ENCODE data around the gene RPL3. TPM values are rescaled to one million over a fixed set of nuclear protein-coding genes. Genes with fewer than 3 reads are reported as not detected.
A peak's percentile ranks its signal among the peaks of the same experiment; 100 is the strongest.

RPL3 gene

GRCh38 chr22:39264349-39265038, 54.9 kb downstream of the RPL3 start:
- Histone ChIP-seq H3K18ac (ENCODE audit: low read depth in 1 of 2, low read length in 2 of 2) (no peak overlapping the region), H2BK12ac (ENCODE audit: low read length in 2 of 2) (no peak overlapping the region)

GRCh38 chr22:39263626-39264348, 55.6 kb downstream of the RPL3 start:
- no peak for DNase-seq
- no peak overlapping the region for H3K9ac ChIP-seq (ENCODE audit: low read length)
- no peak overlapping the region for H2BK120ac ChIP-seq (ENCODE audit: low read depth, low read length)
- no peak overlapping the region for H4K91ac ChIP-seq (ENCODE audit: low read length)
- H2BK15ac ChIP-seq (ENCODE audit: low read depth, poor library complexity, severe bottlenecking): no peak overlapping the region
- no peak overlapping the region for H2AFZ ChIP-seq (ENCODE audit: low read depth, low read length)
- no peaks in the 10 kb centered on the region for H3K27me3 ChIP-seq (ENCODE audit: control insufficient read depth in 1 of 2, insufficient read depth in 1 of 2, low read length in 2 of 2)
- no peak overlapping the region for H3K27ac ChIP-seq (ENCODE audit: low read length, poor library complexity, severe bottlenecking)
- H2BK12ac ChIP-seq (ENCODE audit: low read length in 2 of 2): no peak overlapping the region
- H3K4me3 ChIP-seq (ENCODE audit: insufficient read depth in 1 of 2, low read depth in 1 of 2, low read length in 2 of 2): no peak overlapping the region
- no peak overlapping the region for H4K8ac ChIP-seq (ENCODE audit: low read length)
- H3K14ac ChIP-seq (ENCODE audit: low read length in 2 of 2): peak overlapping the region in 1 of 2 experiments; percentile 58
- H2BK5ac ChIP-seq (ENCODE audit: low read depth, low read length, poor library complexity, severe bottlenecking): no peak overlapping the region
- H3K79me1 ChIP-seq (replicated peaks; ENCODE audit: low read length, poor library complexity, severe bottlenecking): no peaks in the 10 kb centered on the region
- 92% methylated on average over 6 of the region's 10 CpGs for WGBS
- H3K36me3 ChIP-seq (ENCODE audit: control insufficient read depth in 1 of 2, insufficient read depth in 2 of 2, low read depth in 1 of 2, low read length in 2 of 2): no peaks in the 10 kb centered on the region
- no peak overlapping the region for H3K23ac ChIP-seq (ENCODE audit: low read length in 2 of 2)
- H2AK5ac ChIP-seq (ENCODE audit: low read length, severe bottlenecking): no peak overlapping the region
- H3K4me1 ChIP-seq (ENCODE audit: control insufficient read depth, insufficient read depth, low read depth, low read length): peaks cover 7% of the 10 kb centered on the region
- no peak overlapping the region for H3K4ac ChIP-seq (ENCODE audit: low read depth in 1 of 2, low read length in 2 of 2)
- H3K18ac ChIP-seq (ENCODE audit: low read depth in 1 of 2, low read length in 2 of 2): no peak overlapping the region
- H3K9me3 ChIP-seq (ENCODE audit: control insufficient read depth, low read length): peaks cover 8% of the 10 kb centered on the region
- H3K4me2 ChIP-seq (ENCODE audit: low read length, poor library complexity, severe bottlenecking): no peak overlapping the region

More at GRCh38 chr22:39264349-39265038, 54.9 kb downstream of the RPL3 start:
- Histone ChIP-seq H2BK5ac (ENCODE audit: low read depth, low read length, poor library complexity, severe bottlenecking) (no peak overlapping the region), H2AK5ac (ENCODE audit: low read length, severe bottlenecking) (no peak overlapping the region), H2BK120ac (ENCODE audit: low read depth, low read length) (no peak overlapping the region), H3K9ac (ENCODE audit: low read length) (no peak overlapping the region), H3K4me1 (ENCODE audit: control insufficient read depth, insufficient read depth, low read depth, low read length) (peaks cover 13% of the 10 kb centered on the region), H3K14ac (ENCODE audit: low read length in 2 of 2) (peak overlapping the region in 1 of 2 experiments; percentile 58), H3K27ac (ENCODE audit: low read length, poor library complexity, severe bottlenecking) (no peak overlapping the region), H2BK15ac (ENCODE audit: low read depth, poor library complexity, severe bottlenecking) (no peak overlapping the region), H3K23ac (ENCODE audit: low read length in 2 of 2) (no peak overlapping the region), H3K36me3 (ENCODE audit: control insufficient read depth in 1 of 2, insufficient read depth in 2 of 2, low read depth in 1 of 2, low read length in 2 of 2) (no peaks in the 10 kb centered on the region), H4K8ac (ENCODE audit: low read length) (no peak overlapping the region), H3K9me3 (ENCODE audit: control insufficient read depth, low read length) (peaks cover 8% of the 10 kb centered on the region), H3K4ac (ENCODE audit: low read depth in 1 of 2, low read length in 2 of 2) (no peak overlapping the region), H3K27me3 (ENCODE audit: control insufficient read depth in 1 of 2, insufficient read depth in 1 of 2, low read length in 2 of 2) (no peaks in the 10 kb centered on the region), H3K4me3 (ENCODE audit: insufficient read depth in 1 of 2, low read depth in 1 of 2, low read length in 2 of 2) (no peak overlapping the region), H3K4me2 (ENCODE audit: low read length, poor library complexity, severe bottlenecking) (no peak overlapping the region), H3K79me1 (replicated peaks; ENCODE audit: low read length, poor library complexity, severe bottlenecking) (no peaks in the 10 kb centered on the region), H2AFZ (ENCODE audit: low read depth, low read length) (no peak overlapping the region), H4K91ac (ENCODE audit: low read length) (no peak overlapping the region)
- no peak for DNase-seq
- 89% methylated on average over 13 of the region's 13 CpGs for WGBS

Small RNAs within 50 kb of the gene (small RNA-seq; reads per million reads assigned to genes)
- not detected for gene SNORD43 (ENCODE audit: low read depth)
- gene SNORD83A (ENCODE audit: low read depth): 1,591 reads per million, percentile 98 among the genes with 10 or more reads in this experiment
- gene SNORD83B (ENCODE audit: low read depth): not detected
